VCaP (cell line): ENCODE measurements around the gene IDNK.

ENCODE experiments used
- H3K27ac ChIP-seq: fragments of 450-650 bp; 2 replicates; pipeline ENCODE4 v1.5.1; 2017
- TF ChIP-seq, protein P1 (sequence below): fragments of 450-650 bp; conservative IDR thresholded peaks from 2 replicates; pipeline ENCODE4 v1.5.1; 2017; ENCODE audit warnings: mild to moderate bottlenecking, moderate library complexity

The IDNK gene

DNA sequence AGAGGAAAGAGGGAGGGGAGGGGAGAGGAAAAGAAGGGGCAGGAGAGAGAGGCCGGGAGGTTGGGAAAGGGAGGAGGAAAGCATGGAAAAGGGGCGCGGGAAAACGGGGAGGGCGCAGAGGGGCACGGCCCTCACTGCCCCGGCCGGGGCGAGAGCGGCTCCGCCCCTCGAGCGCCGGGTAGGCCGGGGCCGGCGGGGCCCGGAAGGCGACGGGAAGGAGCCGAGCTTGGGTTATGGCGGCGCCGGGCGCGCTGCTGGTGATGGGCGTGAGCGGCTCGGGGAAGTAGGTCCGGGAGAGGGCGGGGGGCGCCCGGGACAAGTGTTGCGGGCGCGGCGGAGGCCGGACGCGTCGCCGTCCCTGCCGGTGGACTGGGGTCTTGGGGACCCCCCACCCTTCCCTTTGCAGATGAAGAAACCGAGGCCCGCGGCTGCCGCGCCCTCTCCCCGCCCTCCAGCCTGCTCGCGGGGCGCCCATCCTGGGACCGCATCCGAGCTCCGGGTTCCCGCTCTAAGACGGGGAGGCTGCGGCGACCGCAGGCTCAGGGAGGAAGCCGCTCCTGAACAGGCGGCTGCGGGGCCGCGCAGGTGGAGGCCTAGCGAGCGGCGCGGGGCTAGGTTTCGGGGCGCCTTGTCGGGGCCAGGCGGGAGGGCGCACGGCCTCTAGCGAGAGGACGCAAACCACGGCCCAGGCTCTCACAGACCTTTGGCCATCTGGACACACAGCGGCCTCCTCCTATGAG is at the start of gene IDNK:
Gene IDNK (plus strand): TSS at position 205 of the 740 bp plus-strand sequence. CDS start 29 bp downstream, at position 234.
- TF ChIP-seq, protein P1, sequence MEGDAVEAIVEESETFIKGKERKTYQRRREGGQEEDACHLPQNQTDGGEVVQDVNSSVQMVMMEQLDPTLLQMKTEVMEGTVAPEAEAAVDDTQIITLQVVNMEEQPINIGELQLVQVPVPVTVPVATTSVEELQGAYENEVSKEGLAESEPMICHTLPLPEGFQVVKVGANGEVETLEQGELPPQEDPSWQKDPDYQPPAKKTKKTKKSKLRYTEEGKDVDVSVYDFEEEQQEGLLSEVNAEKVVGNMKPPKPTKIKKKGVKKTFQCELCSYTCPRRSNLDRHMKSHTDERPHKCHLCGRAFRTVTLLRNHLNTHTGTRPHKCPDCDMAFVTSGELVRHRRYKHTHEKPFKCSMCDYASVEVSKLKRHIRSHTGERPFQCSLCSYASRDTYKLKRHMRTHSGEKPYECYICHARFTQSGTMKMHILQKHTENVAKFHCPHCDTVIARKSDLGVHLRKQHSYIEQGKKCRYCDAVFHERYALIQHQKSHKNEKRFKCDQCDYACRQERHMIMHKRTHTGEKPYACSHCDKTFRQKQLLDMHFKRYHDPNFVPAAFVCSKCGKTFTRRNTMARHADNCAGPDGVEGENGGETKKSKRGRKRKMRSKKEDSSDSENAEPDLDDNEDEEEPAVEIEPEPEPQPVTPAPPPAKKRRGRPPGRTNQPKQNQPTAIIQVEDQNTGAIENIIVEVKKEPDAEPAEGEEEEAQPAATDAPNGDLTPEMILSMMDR, result no peak
- peak within 1 kb of the TSS; percentile 95 for H3K27ac ChIP-seq

DNA sequence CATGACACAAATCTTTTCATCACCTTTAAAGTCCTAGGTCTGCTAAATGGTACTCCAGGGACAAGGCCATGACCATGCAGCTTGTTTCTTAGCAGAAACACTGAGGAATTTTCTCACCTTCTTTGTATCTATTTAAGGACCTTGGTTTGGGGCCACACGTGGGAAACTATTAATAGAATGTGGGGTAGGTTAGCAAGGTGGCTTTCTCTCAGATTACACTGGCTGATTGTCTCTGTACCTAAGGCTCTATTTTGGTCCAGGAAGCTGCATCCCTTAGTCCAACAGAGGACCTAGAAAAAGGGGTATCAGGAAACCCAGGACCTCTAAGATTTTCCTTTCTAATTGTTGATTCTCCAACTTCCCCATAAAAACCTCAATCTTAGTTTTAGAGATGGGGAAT is 48.5 kb upstream of the IDNK start:
- TF ChIP-seq, protein P1, result no peak
- no peak overlapping the region for H3K27ac ChIP-seq

DNA sequence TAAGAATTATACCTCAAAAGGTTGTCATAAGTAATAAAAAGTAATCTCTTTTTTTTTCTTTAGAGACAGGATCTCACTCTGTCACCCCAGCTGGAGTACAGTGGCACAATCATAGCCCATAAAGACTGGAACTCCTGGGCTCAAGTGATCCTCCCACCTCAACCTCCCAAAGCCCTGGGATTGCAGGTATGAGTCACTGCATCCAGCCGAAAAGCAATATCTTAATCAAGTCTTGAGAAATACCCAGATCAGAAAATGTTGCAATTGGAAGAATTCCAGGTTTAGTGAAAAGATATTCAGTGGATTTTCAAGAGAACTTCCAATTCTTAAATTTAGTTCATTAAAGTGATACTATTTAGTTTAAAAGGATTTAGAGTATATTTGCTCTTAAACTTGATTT is 40.9 kb upstream of the IDNK start:
- TF ChIP-seq, protein P1, result no peak
- H3K27ac ChIP-seq, result no peak overlapping the region

DNA sequence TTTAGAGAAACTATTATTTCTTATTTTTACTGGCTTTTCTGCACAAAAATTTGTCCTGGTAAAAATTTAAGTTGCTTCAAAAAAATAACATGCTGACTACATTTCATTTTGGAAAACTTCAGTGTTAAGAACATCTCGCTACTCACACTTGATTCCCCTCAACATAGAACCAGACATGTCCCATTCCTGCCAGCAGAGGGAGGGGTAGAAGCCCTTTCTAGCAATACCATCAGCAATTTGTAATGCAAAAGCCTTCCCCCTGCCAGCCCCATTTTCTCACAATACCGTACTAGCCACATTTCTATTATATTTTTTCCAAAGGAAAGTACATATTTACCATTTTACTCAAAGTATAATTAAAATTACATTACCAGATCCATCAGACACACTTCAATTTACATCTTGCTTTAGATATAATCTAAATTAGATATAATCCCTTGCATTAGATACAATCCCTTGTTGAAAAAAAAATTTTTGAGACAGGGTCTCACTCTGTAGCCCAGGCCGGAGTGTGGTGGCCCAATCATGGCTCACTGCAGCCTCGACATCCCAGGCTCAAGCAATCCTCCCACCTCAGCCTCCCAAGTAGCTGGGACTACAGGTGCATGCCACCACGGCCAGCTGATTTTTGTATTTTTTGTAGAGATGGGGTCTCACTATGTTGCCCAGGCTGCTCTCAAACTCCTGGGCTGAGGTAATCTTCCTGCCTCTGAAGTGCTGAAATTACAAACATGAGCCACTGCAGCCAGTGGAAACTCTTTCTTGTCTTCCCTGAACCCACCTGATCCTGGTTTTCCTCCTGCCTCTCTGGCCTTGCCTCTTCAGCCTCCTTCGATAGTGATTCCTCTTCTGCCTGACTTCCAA is 39.6 kb upstream of the IDNK start:
- H3K27ac ChIP-seq, result no peak overlapping the region
- TF ChIP-seq, protein P1, result peak; percentile 86

DNA sequence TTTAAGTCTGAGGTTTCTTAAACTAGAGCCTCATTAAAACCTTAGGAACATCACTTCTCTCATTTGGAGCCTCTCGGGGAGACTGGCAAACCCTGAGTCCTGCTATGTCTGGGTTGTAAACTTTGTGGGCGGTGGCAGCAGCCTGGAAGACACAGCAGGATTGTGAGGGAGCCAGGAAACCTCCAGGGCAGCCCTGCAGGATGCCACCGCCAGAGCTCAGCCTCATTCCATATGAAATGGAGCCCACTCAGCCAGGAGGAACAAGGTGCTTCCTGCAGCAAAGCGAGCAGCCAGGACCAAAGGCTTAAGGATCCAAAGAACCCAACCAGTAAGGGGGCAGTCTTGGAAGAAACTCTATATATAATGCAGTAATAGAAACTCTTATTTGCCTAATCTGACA is 37.9 kb upstream of the IDNK start:
- TF ChIP-seq, protein P1, result no peak
- H3K27ac ChIP-seq, result no peak overlapping the region

DNA sequence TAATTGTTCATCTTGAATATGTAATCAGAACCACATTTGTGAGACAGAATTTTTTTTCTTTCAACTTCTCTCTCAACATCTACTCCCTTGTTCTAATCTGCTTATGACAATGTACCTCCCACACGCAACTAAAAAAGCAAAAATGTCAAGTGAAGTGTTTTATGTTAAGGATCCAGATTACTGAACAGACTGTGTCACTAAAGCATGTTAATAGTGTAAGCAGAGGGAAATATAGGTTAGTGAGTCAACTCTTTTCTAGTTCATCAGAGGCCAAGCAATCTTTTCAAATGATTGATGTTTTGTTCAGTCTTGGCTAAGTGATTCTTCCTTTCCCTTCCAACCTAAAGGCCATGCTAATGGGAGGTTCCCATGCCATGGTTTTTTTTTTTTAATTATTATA is 34.7 kb upstream of the IDNK start:
- H3K27ac ChIP-seq, result no peak overlapping the region
- TF ChIP-seq, protein P1, result no peak

DNA sequence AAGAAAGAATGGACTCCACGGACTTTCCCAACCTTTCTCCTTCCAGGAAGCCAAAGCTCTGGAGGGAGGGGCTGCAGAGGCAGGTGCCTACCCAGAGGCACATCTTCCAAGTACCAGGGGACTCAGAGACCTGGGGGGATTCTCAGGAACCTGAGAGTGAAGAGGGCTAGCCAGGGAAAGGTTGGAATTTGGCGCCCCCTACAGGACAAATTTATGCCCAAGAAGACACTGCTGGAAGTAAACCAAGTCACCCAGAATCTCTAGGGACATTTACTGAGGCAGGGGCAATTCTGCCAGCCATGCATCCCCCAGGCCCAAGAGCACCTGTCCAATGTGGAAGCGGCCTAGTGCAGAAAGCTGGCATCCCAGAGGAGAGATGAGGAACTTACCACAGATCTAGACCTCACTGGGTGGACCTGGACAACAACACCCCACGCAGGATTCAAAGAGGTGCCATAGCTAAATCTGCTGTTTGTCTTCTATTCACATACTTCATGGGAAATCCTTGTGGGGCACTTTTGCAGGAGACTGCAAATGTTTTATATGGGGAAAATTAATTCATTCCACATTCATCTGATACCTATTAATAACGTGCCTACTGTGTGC is 25.9 kb upstream of the IDNK start:
- no peak overlapping the region for H3K27ac ChIP-seq
- TF ChIP-seq, protein P1, result peak; percentile 61
